Mucosa of descending colon (tissue), 3 donors: ENCODE results near the gene TRPM3. TPM values are rescaled to one million over a fixed set of nuclear protein-coding genes. Genes with fewer than 3 reads are reported as not detected.
A peak's percentile ranks its signal among the peaks of the same experiment; 100 is the strongest.

Experiments used
- ATAC-seq: fragments of 200-7000 bp; cut with Tn5 transposase; one replicate; pipeline ENCODE4 v1.9.1; 2020; ENCODE audit warnings: mild to moderate bottlenecking, moderate library complexity
- DNase-seq, 3 donors: peaks; one replicate each; pipeline ENCODE4 v3.0.0-alpha.2; 2020
- H3K36me3 ChIP-seq: fragments of 200-600 bp; one replicate; pipeline ENCODE4 v1.8.0; 2021; ENCODE audit warnings: low read depth, mild to moderate bottlenecking
- H3K4me1 ChIP-seq: fragments of 200-600 bp; one replicate; pipeline ENCODE4 v1.8.0; 2021; ENCODE audit warnings: low read depth, mild to moderate bottlenecking
- H3K4me3 ChIP-seq: fragments of 200-600 bp; one replicate; pipeline ENCODE4 v1.8.0; 2021; ENCODE audit warnings: mild to moderate bottlenecking
- H3K9me3 ChIP-seq: fragments of 200-600 bp; one replicate; pipeline ENCODE4 v1.8.0; 2021; ENCODE audit warnings: mild to moderate bottlenecking
- intact Hi-C, 2 donors: fragments of 100-400 bp; cut with DNase I in 1 of 2; cut with micrococcal nuclease in 1 of 2; formaldehyde crosslinking; loops; one replicate each; pipeline versions ENCODE4 v1.11.0 to v1.11.1; 2022; cut with DNase I, micrococcal nuclease
- total RNA-seq, 3 donors: library from RNA; stranded (reverse); fragmentation: NEBNext Ultra II Directional in 2 of 3; extraction: Animal tissue kit (Norgen Biotek cat#: 25700) in 2 of 3; gene quantifications; one replicate each; pipeline versions ENCODE4 v1.2.1 to v1.2.4, GENCODE V29; 2021 to 2023
- TF ChIP-seq, protein P1 (sequence below): fragments of 200-600 bp; IDR thresholded peaks from one replicate; pipeline ENCODE4 v1.8.0; 2022; ENCODE audit warnings: antibody characterized with exemption, mild to moderate bottlenecking
- donor health status: DM: no; HTN: no; CAD: no; lungs with moderate emphysema.
- donor health status: DM: no; HTN: no; CAD: no.
- donor health status: DM: no; HTN: yes; CAD: no.

TRPM3 gene
- total RNA-seq, 3 donors from 2014 or later: 0.29 to 0.55 (median 0.51) TPM

GRCh38 chr9:70493029-70493428 lies 628.4 kb downstream of the TRPM3 start:
- no peak overlapping the region for H3K4me3 ChIP-seq
- H3K9me3 ChIP-seq: no peaks in the 10 kb centered on the region
- DNase-seq (no peak), ATAC-seq (no peak)
- intact Hi-C loops: loop anchor here in 1 of 2 donors (10.0 kb wide), 1 partner anchor 112 kb away; no protein-coding TSS in a partner anchor
- no peaks in the 10 kb centered on the region for H3K36me3 ChIP-seq
- TF ChIP-seq, protein P1, sequence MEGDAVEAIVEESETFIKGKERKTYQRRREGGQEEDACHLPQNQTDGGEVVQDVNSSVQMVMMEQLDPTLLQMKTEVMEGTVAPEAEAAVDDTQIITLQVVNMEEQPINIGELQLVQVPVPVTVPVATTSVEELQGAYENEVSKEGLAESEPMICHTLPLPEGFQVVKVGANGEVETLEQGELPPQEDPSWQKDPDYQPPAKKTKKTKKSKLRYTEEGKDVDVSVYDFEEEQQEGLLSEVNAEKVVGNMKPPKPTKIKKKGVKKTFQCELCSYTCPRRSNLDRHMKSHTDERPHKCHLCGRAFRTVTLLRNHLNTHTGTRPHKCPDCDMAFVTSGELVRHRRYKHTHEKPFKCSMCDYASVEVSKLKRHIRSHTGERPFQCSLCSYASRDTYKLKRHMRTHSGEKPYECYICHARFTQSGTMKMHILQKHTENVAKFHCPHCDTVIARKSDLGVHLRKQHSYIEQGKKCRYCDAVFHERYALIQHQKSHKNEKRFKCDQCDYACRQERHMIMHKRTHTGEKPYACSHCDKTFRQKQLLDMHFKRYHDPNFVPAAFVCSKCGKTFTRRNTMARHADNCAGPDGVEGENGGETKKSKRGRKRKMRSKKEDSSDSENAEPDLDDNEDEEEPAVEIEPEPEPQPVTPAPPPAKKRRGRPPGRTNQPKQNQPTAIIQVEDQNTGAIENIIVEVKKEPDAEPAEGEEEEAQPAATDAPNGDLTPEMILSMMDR: no peak
- no peaks in the 10 kb centered on the region for H3K4me1 ChIP-seq

DNA sequence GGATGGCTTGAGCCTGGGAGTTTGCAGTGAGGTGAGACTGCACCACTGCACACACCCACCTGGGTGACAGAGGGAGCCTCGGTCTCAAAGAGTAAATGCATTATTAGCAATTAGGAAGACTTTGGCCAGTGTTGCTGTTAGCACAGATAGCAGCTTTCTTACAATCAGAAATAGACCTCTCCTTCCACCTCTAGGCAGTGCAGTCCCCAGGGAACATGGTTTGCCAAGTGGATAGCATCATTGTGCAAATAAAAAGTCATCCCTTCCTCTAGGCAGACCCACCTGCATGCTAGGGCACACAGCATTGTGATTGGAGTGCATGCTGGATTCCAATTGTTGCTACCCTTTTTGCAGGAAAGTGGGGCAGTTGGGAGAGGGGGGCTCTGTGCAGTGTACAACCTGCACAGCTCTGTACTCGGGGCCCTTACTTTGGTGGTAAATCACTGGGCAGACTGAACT lies 629.1 kb downstream of the TRPM3 start:
- Histone ChIP-seq H3K36me3 (no peaks in the 10 kb centered on the region), H3K4me3 (no peak overlapping the region), H3K4me1 (no peaks in the 10 kb centered on the region), H3K9me3 (no peaks in the 10 kb centered on the region)
- ATAC-seq (no peak), DNase-seq (no peak)
- intact Hi-C loops: loop anchor here in 1 of 2 donors (10.0 kb wide), 1 partner anchor 112 kb away; no protein-coding TSS in a partner anchor
- TF ChIP-seq, protein P1: no peak

- no peak overlapping the region for H3K4me3 ChIP-seq
- intact Hi-C loops: loop anchor here in 1 of 2 donors (10.0 kb wide), 1 partner anchor 113 kb away; no protein-coding TSS in a partner anchor
- H3K36me3 ChIP-seq: no peaks in the 10 kb centered on the region
- ATAC-seq: no peak
- no peak for DNase-seq
- TF ChIP-seq, protein P1: no peak
- H3K4me1 ChIP-seq: no peaks in the 10 kb centered on the region
- no peaks in the 10 kb centered on the region for H3K9me3 ChIP-seq
Measured at GRCh38 chr9:70491426-70492318, 629.7 kb downstream of the TRPM3 start.

GRCh38 chr9:70490478-70490877 lies 630.9 kb downstream of the TRPM3 start:
- Histone ChIP-seq H3K4me1 (no peaks in the 10 kb centered on the region), H3K4me3 (no peak overlapping the region), H3K36me3 (no peaks in the 10 kb centered on the region), H3K9me3 (no peaks in the 10 kb centered on the region)
- no peak for DNase-seq
- intact Hi-C loops: loop anchor here in 1 of 2 donors (10.0 kb wide), 1 partner anchor 114 kb away; no protein-coding TSS in a partner anchor
- TF ChIP-seq, protein P1: no peak
- peak; percentile 46 for ATAC-seq

- H3K36me3 ChIP-seq: no peaks in the 10 kb centered on the region
- TF ChIP-seq, protein P1: no peak
- intact Hi-C loops: loop anchor here in 1 of 2 donors (10.0 kb wide), 1 partner anchor 134 kb away; no protein-coding TSS in a partner anchor
- ATAC-seq (no peak), DNase-seq (peak in 1 of 3 donors; percentile 40)
- H3K9me3 ChIP-seq: no peaks in the 10 kb centered on the region
- no peaks in the 10 kb centered on the region for H3K4me1 ChIP-seq
- no peak overlapping the region for H3K4me3 ChIP-seq
Measured at GRCh38 chr9:70488793-70489105, 632.7 kb downstream of the TRPM3 start.
